Ovary (tissue), 9 donors: ENCODE data around the gene IL13RA1. TPM values are rescaled to one million over a fixed set of nuclear protein-coding genes. Genes with fewer than 3 reads are reported as not detected.
"Not testable (repeated sequence)": the region's sequence is repeated elsewhere in the genome, so short reads cannot be mapped to it uniquely, and the experiment has no call there.

ENCODE experiments used
- DNase-seq, 5 donors: peaks; one replicate each; pipeline ENCODE4 v3.0.0-alpha.2; 2019 to 2020
- H3K27ac ChIP-seq, 2 donors: fragments of 200-600 bp; one replicate each; pipeline versions ENCODE4 v1.5.1 to v1.8.0; 2019 to 2022
- H3K27me3 ChIP-seq: fragments of 200-600 bp; one replicate; pipeline ENCODE4 v1.8.0; 2022
- H3K36me3 ChIP-seq: fragments of 200-600 bp; sonication (generic); one replicate; pipeline ENCODE4 v1.5.1; 2019
- H3K4me1 ChIP-seq: one replicate; pipeline ENCODE4 v1.8.1; 2013; ENCODE audit warnings: mild to moderate bottlenecking, moderate library complexity; ENCODE audit not compliant: insufficient read depth
- H3K4me3 ChIP-seq: fragments of 200-600 bp; sonication (generic); one replicate; pipeline ENCODE4 v1.5.1; 2017
- H3K9me3 ChIP-seq, 2 donors: fragments of 200-600 bp in 1 of 2; sonication (generic) in 1 of 2; one replicate each; pipeline versions ENCODE4 v1.5.1 to v1.8.1; 2013 to 2019; ENCODE audit warnings: mild to moderate bottlenecking in 1 of 2, moderate library complexity in 1 of 2
- EP300 ChIP-seq: sonication (generic); formaldehyde crosslinking; IDR thresholded peaks from one replicate; pipeline ENCODE4 v1.6.1; 2017; ENCODE audit warnings: antibody characterized with exemption
- POLR2A ChIP-seq: fragments of 450-650 bp; IDR thresholded peaks from one replicate; pipeline ENCODE4 v1.6.1; 2017; ENCODE audit warnings: antibody characterized with exemption, mild to moderate bottlenecking, moderate library complexity
- WGBS, 3 donors: extraction: QIAGEN DNeasy Blood & Tissue Kit in 1 of 3; methylation state at CpG; one replicate each; pipeline versions ENCODE4 v1.1.5 to v1.1.7; 2013 to 2017; 5-methylcytosine and 5-hydroxymethylcytosine counted together
- intact Hi-C, 4 donors: fragments of 100-400 bp; cut with DNase I; formaldehyde crosslinking; loops; one replicate each; pipeline versions ENCODE4 v1.11.0 to v1.15.1; 2022 to 2023
- polyA plus RNA-seq, 2 donors: library from polyadenylated mRNA; stranded (reverse); fragments of 200-250 nt in 1 of 2; fragments of 350-450 nt in 1 of 2; fragmentation: Illumina TruSeq in 1 of 2; extraction: RNeasy Lipid Tissue Mini Kit (QIAGEN cat#74804) in 1 of 2; gene quantifications; one replicate each; pipeline ENCODE4 v1.2.3, GENCODE V29; 2013 to 2014
- total RNA-seq, 7 donors: library from RNA; depleted of rRNA in 2 of 7; stranded (reverse); fragments of >200 nt in 2 of 7; fragmentation: NEBNext Ultra II Directional in 3 of 7; extraction: Animal tissue kit (Norgen Biotek cat#: 25700) in 3 of 7; gene quantifications; one replicate each; pipeline versions ENCODE4 v1.1.0 to v1.2.4, GENCODE V29; 2016 to 2023
- TF ChIP-seq, protein P1 (sequence below), 3 donors: fragments of 450-650 bp in 2 of 3; fragments of 200-600 bp in 1 of 3; IDR thresholded peaks; one replicate each; pipeline versions ENCODE4 v1.5.1 to v1.8.0; 2016 to 2022; ENCODE audit warnings: antibody characterized with exemption in 3 of 3, mild to moderate bottlenecking in 1 of 3
- donor health status: DM: no; HTN: no; CAD: no; lungs with moderate emphysema.
- donor health status: DM: no; HTN: no; CAD: no.
- donor health status: Bipolar disorder and iron deficiency.
- donor health status: DM: yes; HTN: yes; CAD: no.
- donor health status: DM: no; HTN: no; CAD: no.
- donor health status: DM: yes; HTN: yes; CAD: no.

IL13RA1 gene
- total and polyA plus RNA-seq, 9 donors: 33.0 to 104 (median 48.1) TPM

DNA sequence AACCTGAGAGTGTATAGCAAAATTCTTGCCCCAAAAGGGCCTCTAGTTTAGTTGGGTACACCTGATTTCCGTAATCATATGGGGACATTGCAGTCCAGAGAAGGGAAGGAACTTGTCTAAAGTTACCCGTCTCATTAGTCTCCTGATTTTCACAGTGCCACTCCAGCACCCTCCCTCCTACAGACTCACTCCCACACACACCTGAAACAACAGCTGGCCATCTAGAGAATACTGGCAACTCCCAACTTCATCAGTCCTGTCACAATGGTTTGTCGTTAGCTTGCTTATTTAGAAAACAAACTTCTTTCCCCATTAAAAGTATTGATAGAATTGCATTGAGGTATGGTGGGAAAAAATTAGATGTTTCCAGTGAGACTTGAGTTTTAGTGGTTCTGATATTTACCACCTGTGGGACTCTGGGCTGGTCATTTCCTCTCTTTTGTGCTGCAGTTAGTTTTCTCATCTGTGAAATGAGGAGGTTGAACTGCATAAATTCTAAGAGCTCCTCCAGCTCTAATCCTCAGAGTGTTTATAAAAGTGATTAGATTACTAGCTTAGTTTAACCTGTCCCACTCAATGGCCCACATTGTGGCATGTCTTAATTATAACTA lies 1.7 kb downstream of the IL13RA1 start:
- no peaks in the 10 kb centered on the region for H3K9me3 ChIP-seq
- intact Hi-C loops: no loop called here
- peaks cover 1% of the 10 kb centered on the region for H3K4me1 ChIP-seq
- no peak overlapping the region for H3K4me3 ChIP-seq
- 66 to 78% (median 67%) methylated on average over 3 of the region's 3 CpGs for WGBS, 3 donors
- no peaks in the 10 kb centered on the region for H3K27me3 ChIP-seq
- no peak overlapping the region for H3K27ac ChIP-seq
- no peaks in the 10 kb centered on the region for H3K36me3 ChIP-seq
- no peak for TF ChIP-seq EP300
- TF ChIP-seq, protein P1, sequence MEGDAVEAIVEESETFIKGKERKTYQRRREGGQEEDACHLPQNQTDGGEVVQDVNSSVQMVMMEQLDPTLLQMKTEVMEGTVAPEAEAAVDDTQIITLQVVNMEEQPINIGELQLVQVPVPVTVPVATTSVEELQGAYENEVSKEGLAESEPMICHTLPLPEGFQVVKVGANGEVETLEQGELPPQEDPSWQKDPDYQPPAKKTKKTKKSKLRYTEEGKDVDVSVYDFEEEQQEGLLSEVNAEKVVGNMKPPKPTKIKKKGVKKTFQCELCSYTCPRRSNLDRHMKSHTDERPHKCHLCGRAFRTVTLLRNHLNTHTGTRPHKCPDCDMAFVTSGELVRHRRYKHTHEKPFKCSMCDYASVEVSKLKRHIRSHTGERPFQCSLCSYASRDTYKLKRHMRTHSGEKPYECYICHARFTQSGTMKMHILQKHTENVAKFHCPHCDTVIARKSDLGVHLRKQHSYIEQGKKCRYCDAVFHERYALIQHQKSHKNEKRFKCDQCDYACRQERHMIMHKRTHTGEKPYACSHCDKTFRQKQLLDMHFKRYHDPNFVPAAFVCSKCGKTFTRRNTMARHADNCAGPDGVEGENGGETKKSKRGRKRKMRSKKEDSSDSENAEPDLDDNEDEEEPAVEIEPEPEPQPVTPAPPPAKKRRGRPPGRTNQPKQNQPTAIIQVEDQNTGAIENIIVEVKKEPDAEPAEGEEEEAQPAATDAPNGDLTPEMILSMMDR (IDR thresholded peaks at IDR 0.05): no peak
- TF ChIP-seq POLR2A: no peak
- DNase-seq: no peak

GRCh38 chrX:118730500-118731247 lies 3.3 kb downstream of the IL13RA1 start:
- TF ChIP-seq POLR2A (no peak), EP300 (no peak)
- TF ChIP-seq, protein P1 (IDR thresholded peaks at IDR 0.05): no peak
- H3K27me3 ChIP-seq: no peaks in the 10 kb centered on the region
- H3K36me3 ChIP-seq: no peaks in the 10 kb centered on the region
- no peaks in the 10 kb centered on the region for H3K9me3 ChIP-seq
- peak overlapping the region in 1 of 2 donors; percentile 29 for H3K27ac ChIP-seq
- 49 to 50% (median 49%) methylated on average over 4 of the region's 4 CpGs for WGBS, 3 donors
- H3K4me3 ChIP-seq: no peak overlapping the region
- intact Hi-C loops: no loop called here
- no peaks in the 10 kb centered on the region for H3K4me1 ChIP-seq
- DNase-seq: no peak

DNA sequence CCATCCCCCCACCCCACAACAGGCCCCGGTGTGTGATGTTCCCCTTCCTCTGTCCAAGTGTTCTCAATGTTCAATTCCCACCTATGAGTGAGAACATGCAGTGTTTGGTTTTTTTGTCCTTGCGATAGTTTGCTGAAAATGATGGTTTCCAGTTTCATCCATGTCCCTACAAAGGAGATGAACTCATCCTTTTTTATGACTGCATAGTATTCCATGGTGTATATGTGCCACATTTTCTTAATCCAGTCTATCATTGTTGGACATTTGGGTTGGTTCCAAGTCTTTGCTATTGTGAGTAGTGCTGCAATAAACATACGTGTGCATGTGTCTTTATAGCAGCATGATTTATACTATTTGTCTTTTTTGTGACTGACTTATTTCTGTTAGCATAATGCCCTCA lies 5.1 kb downstream of the IL13RA1 start:
- H3K4me3 ChIP-seq, H3K36me3 ChIP-seq, H3K4me1 ChIP-seq, DNase-seq, H3K27me3 ChIP-seq, H3K27ac ChIP-seq, intact Hi-C loops, H3K9me3 ChIP-seq: not testable (repeated sequence)
- WGBS, 3 donors: 87 to 91% (median 88%) methylated on average over 3 of the region's 3 CpGs

GRCh38 chrX:118734909-118735308 lies 7.5 kb downstream of the IL13RA1 start:
- no peak for DNase-seq
- Histone ChIP-seq H3K9me3 (no peaks in the 10 kb centered on the region), H3K27ac (no peak overlapping the region), H3K4me1 (peaks cover 2% of the 10 kb centered on the region), H3K36me3 (no peaks in the 10 kb centered on the region), H3K27me3 (no peaks in the 10 kb centered on the region), H3K4me3 (no peak overlapping the region)
- no peak for TF ChIP-seq EP300
- TF ChIP-seq, protein P1 (IDR thresholded peaks at IDR 0.05): no peak
- TF ChIP-seq POLR2A: no peak
- WGBS, 3 donors: 88 to 91% (median 89%) methylated on average over 2 of the region's 2 CpGs
- intact Hi-C loops: no loop called here

DNA sequence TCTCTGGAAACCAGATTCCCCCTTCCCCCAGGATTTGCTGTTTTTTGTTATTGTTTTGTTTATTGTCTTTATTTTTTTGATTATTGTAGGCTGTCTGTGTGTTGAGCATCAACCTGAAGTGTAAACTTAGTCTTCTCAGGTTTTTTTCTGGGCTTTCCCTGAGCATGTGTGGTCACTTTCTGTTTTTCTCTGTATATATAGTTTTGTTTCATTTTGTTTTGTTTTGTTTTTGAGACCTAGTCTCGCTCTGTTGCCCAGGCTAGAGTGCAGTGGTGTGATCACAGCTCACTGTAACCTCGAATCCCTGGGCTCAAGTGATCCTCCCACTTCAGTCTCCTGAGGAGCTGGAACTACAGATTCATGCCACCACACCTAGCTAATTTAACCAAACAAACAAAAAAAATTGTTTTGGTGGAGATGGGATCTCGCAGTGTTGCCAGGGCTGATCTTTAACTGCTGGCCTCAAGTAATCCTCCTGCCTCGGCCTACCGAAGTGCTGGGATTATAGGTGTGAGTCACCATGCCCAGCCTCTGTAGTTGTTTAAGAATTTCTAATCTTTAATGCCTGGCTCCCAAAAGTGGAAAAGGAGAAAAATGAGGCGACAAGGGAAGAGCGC lies 9.1 kb downstream of the IL13RA1 start:
- no peak for DNase-seq
- no peak overlapping the region for H3K27ac ChIP-seq
- H3K4me3 ChIP-seq: no peak overlapping the region
- H3K9me3 ChIP-seq: no peaks in the 10 kb centered on the region
- intact Hi-C loops: no loop called here
- 69 to 76% (median 75%) methylated on average over 7 of the region's 7 CpGs for WGBS, 3 donors
- TF ChIP-seq, protein P1 (IDR thresholded peaks at IDR 0.05): no peak
- TF ChIP-seq POLR2A (no peak), EP300 (no peak)
- H3K27me3 ChIP-seq: no peaks in the 10 kb centered on the region
- H3K36me3 ChIP-seq: no peaks in the 10 kb centered on the region
- peaks cover 3% of the 10 kb centered on the region for H3K4me1 ChIP-seq
